HT-29 (cell line): ENCODE data around the gene SPTB. TPM values are rescaled to one million over a fixed set of nuclear protein-coding genes. Genes with fewer than 3 reads are reported as not detected.
A peak's percentile ranks its signal among the peaks of the same experiment; 100 is the strongest.

ENCODE experiments used
- DNase-seq: peaks from one replicate; pipeline ENCODE4 v3.0.0-alpha.2; 2015; ENCODE audit warnings: low spot score
- total RNA-seq: library from RNA; depleted of rRNA; stranded (reverse); fragments of >200 nt; shearing (Covaris generic); gene quantifications from 2 replicates; pipeline ENCODE4 v1.2.3, GENCODE V29; 2014

The SPTB gene
- total RNA-seq, 1 experiment from 2014 or later: under 0.01 TPM

GRCh38 chr14:64885559-64885958, 5.9 kb upstream of the SPTB start:
- no peak for DNase-seq

- DNase-seq: peak; percentile 11
These were observed 764 bp upstream of the SPTB start for GRCh38 chr14:64880221-64881121.

- no peak for DNase-seq
These were observed 671 bp downstream of the SPTB start for GRCh38 chr14:64878837-64879634.

GRCh38 chr14:64877846-64878245, 1.9 kb downstream of the SPTB start:
- no peak for DNase-seq

GRCh38 chr14:64875350-64875749, 4.4 kb downstream of the SPTB start:
- no peak for DNase-seq

- no peak for DNase-seq
These were observed 6.0 kb downstream of the SPTB start for GRCh38 chr14:64873506-64874219.

- DNase-seq: no peak
These were observed 8.4 kb downstream of the SPTB start for GRCh38 chr14:64871344-64871743.

GRCh38 chr14:64870160-64870559, 9.5 kb downstream of the SPTB start:
- DNase-seq: no peak

GRCh38 chr14:64868841-64869240, 10.9 kb downstream of the SPTB start:
- DNase-seq: no peak

- no peak for DNase-seq
These were observed 11.3 kb downstream of the SPTB start for GRCh38 chr14:64868379-64868778.

GRCh38 chr14:64867182-64867581, 12.5 kb downstream of the SPTB start:
- no peak for DNase-seq

- DNase-seq: no peak
These were observed 13.7 kb downstream of the SPTB start for GRCh38 chr14:64865992-64866391.

GRCh38 chr14:64865109-64865508, 14.6 kb downstream of the SPTB start:
- DNase-seq: no peak

- no peak for DNase-seq
These were observed 15.4 kb downstream of the SPTB start for GRCh38 chr14:64864258-64864657.

GRCh38 chr14:64861916-64862315, 17.8 kb downstream of the SPTB start:
- DNase-seq: no peak

- DNase-seq: no peak
These were observed 19.7 kb downstream of the SPTB start for GRCh38 chr14:64860039-64860438.

GRCh38 chr14:64857979-64858744, 21.5 kb downstream of the SPTB start:
- DNase-seq: no peak

- DNase-seq: no peak
These were observed 22.9 kb downstream of the SPTB start for GRCh38 chr14:64856529-64857445.

- no peak for DNase-seq
These were observed 23.8 kb downstream of the SPTB start for GRCh38 chr14:64855721-64856528.
